Measurements from ENCODE around the gene SCGN.
A peak's percentile ranks its signal among the peaks of the same experiment; 100 is the strongest.

Gene SCGN

DNA sequence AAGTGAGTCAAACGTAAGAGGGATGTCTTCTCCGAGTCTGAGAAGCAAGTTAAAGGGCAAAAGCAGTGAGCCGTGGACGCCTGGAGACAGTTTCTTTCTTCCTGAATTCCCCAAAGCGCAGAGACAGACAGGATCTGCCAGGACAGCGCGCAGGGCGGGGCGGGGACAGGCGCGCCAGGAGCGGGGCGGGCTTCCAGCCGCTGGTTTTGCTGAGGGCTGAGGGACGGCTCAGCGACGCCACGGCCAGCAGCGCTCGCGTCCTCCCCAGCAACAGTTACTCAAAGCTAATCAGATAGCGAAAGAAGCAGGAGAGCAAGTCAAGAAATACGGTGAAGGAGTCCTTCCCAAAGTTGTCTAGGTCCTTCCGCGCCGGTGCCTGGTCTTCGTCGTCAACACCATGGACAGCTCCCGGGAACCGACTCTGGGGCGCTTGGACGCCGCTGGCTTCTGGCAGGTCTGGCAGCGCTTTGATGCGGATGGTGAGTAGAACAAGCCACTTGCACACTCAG is at the start of gene SCGN:
Gene SCGN, plus strand, starts transcription at position 209 of the 509 bp plus-strand sequence. Its CDS starts 189 bp downstream, at position 398.
- TF ChIP-seq, protein P1, sequence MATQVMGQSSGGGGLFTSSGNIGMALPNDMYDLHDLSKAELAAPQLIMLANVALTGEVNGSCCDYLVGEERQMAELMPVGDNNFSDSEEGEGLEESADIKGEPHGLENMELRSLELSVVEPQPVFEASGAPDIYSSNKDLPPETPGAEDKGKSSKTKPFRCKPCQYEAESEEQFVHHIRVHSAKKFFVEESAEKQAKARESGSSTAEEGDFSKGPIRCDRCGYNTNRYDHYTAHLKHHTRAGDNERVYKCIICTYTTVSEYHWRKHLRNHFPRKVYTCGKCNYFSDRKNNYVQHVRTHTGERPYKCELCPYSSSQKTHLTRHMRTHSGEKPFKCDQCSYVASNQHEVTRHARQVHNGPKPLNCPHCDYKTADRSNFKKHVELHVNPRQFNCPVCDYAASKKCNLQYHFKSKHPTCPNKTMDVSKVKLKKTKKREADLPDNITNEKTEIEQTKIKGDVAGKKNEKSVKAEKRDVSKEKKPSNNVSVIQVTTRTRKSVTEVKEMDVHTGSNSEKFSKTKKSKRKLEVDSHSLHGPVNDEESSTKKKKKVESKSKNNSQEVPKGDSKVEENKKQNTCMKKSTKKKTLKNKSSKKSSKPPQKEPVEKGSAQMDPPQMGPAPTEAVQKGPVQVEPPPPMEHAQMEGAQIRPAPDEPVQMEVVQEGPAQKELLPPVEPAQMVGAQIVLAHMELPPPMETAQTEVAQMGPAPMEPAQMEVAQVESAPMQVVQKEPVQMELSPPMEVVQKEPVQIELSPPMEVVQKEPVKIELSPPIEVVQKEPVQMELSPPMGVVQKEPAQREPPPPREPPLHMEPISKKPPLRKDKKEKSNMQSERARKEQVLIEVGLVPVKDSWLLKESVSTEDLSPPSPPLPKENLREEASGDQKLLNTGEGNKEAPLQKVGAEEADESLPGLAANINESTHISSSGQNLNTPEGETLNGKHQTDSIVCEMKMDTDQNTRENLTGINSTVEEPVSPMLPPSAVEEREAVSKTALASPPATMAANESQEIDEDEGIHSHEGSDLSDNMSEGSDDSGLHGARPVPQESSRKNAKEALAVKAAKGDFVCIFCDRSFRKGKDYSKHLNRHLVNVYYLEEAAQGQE (IDR thresholded peaks at IDR 0.05; ENCODE audit: low read depth) = peak; percentile 99
- 0 out of 2 replicates have a peak, but pooled peaks have one; percentile 15 for TF ChIP-seq MAX (IDR thresholded peaks at IDR 0.05)
- TF ChIP-seq, protein P2, sequence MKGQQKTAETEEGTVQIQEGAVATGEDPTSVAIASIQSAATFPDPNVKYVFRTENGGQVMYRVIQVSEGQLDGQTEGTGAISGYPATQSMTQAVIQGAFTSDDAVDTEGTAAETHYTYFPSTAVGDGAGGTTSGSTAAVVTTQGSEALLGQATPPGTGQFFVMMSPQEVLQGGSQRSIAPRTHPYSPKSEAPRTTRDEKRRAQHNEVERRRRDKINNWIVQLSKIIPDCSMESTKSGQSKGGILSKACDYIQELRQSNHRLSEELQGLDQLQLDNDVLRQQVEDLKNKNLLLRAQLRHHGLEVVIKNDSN (IDR thresholded peaks at IDR 0.05) = no peak

DNA sequence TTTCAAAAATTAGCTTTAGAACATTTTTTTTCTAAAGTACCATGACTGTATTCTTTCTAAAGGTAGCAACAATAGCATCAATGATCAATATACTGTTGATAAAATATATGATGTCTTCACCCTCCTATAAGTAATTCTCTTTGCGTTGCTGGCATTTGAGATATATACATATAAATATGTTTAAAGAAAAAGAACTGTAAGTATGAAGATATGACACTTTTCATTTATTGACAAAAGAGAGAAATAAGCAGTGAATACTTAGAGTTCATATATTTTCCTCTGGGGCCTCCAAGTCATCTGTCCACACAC is 49.4 kb upstream of the SCGN start:
- TF ChIP-seq EGR1 (IDR thresholded peaks at IDR 0.05) (no peak), TEAD4 (IDR thresholded peaks at IDR 0.05) (no peak), FOXM1 (IDR thresholded peaks at IDR 0.05; ENCODE audit: borderline replicate concordance, low read depth) (no peak), ZBTB7A (IDR thresholded peaks at IDR 0.05; ENCODE audit: low read depth) (no peak), YY1 (IDR thresholded peaks at IDR 0.05; ENCODE audit: low read depth) (no peak), RAD21 (IDR thresholded peaks at IDR 0.05; ENCODE audit: low read depth) (no peak), TAF1 (IDR thresholded peaks at IDR 0.05; ENCODE audit: low read depth) (no peak), NFIC (IDR thresholded peaks at IDR 0.05) (no peak), MAX (IDR thresholded peaks at IDR 0.05) (no peak)
- TF ChIP-seq, protein P1 (IDR thresholded peaks at IDR 0.05; ENCODE audit: low read depth) = no peak

DNA sequence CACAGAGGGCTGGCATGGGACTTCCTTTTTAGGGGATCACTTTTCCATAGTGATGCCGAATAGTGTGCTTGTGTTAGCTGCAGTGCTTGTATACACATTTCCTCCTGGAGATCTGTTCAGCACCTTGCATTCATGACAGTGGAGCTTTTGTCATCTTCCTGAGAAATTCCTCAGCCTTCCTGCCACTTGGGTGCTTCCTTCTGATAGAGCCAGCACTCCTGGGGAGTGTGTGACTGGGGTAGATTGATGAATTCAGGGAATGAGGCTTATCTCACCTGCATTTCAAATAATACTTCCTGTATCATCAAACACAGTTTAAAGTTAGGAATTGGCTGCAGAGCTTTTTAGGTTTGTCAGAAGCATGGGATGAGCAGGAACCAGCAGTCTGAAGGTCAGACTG is 48.8 kb upstream of the SCGN start:
- TF ChIP-seq EGR1 (IDR thresholded peaks at IDR 0.05) (no peak), TAF1 (IDR thresholded peaks at IDR 0.05; ENCODE audit: low read depth) (no peak), EP300 (IDR thresholded peaks at IDR 0.05; ENCODE audit: borderline replicate concordance) (no peak), NFIC (IDR thresholded peaks at IDR 0.05) (no peak), MAX (IDR thresholded peaks at IDR 0.05) (no peak), CEBPB (IDR thresholded peaks at IDR 0.05) (no peak), YY1 (IDR thresholded peaks at IDR 0.05; ENCODE audit: low read depth) (no peak), TCF12 (IDR thresholded peaks at IDR 0.05; ENCODE audit: low read depth) (no peak), CREB1 (IDR thresholded peaks at IDR 0.05; ENCODE audit: low read depth) (no peak), FOXM1 (IDR thresholded peaks at IDR 0.05; ENCODE audit: borderline replicate concordance, low read depth) (no peak), RAD21 (IDR thresholded peaks at IDR 0.05; ENCODE audit: low read depth) (no peak)
- TF ChIP-seq, protein P2 (IDR thresholded peaks at IDR 0.05) = no peak

GRCh38 chr6:25606151-25606550 is 45.9 kb upstream of the SCGN start:
- no peak for TF ChIP-seq EGR1 (IDR thresholded peaks at IDR 0.05)
- no peak for TF ChIP-seq NFIC (IDR thresholded peaks at IDR 0.05)
- TF ChIP-seq YY1 (IDR thresholded peaks at IDR 0.05; ENCODE audit: low read depth) = no peak
- TF ChIP-seq ZBTB7A (IDR thresholded peaks at IDR 0.05; ENCODE audit: low read depth) = no peak
- TF ChIP-seq RAD21 (IDR thresholded peaks at IDR 0.05; ENCODE audit: low read depth) = no peak
- TF ChIP-seq TCF12 (IDR thresholded peaks at IDR 0.05; ENCODE audit: low read depth) = no peak
- TF ChIP-seq EP300 (IDR thresholded peaks at IDR 0.05; ENCODE audit: borderline replicate concordance) = no peak
- no peak for TF ChIP-seq MAX (IDR thresholded peaks at IDR 0.05)
- no peak for TF ChIP-seq TEAD4 (IDR thresholded peaks at IDR 0.05)
- TF ChIP-seq CEBPB (IDR thresholded peaks at IDR 0.05) = no peak
- TF ChIP-seq TAF1 (IDR thresholded peaks at IDR 0.05; ENCODE audit: low read depth) = no peak
- no peak for TF ChIP-seq FOXM1 (IDR thresholded peaks at IDR 0.05; ENCODE audit: borderline replicate concordance, low read depth)
- TF ChIP-seq, protein P1 (IDR thresholded peaks at IDR 0.05; ENCODE audit: low read depth) = no peak
- TF ChIP-seq CREB1 (IDR thresholded peaks at IDR 0.05; ENCODE audit: low read depth) = no peak
- TF ChIP-seq, protein P2 (IDR thresholded peaks at IDR 0.05) = no peak
